Muscle of arm (tissue), 14 donors: Measurements from ENCODE around the gene TMEM25. TPM values are rescaled to one million over a fixed set of nuclear protein-coding genes. Genes with fewer than 3 reads are reported as not detected.
A peak's percentile ranks its signal among the peaks of the same experiment; 100 is the strongest.
"Not testable (repeated sequence)": the region's sequence is repeated elsewhere in the genome, so short reads cannot be mapped to it uniquely, and the experiment has no call there.

Experiments
- DNase-seq: peaks from one replicate; pipeline ENCODE4 v3.0.0-alpha.2; 2013
- long read RNA-seq, 11 donors: transcript quantifications; one replicate each; lab custom pipeline, GENCODE V29; 2026
- polyA plus RNA-seq, 12 donors: library from polyadenylated mRNA; unstranded; fragments of 120-200 nt; gene quantifications; one replicate each; pipeline ENCODE4 v1.2.1, GENCODE V29; 2013; ENCODE audit not compliant: insufficient read length in 12 of 12

The TMEM25 gene
- polyA plus RNA-seq, result 10 to 100 TPM in 11 of 12 donors, not detected in 1; 12.7 to 24.3 (median 18.6) TPM
- long read RNA-seq, donor 1, partial matches to known transcripts, result 18 of 23 reads
- long read RNA-seq, donor 1, other reads (novel, unspliced or antisense), result 0 of 23 reads
- long read RNA-seq, donor 2, partial matches to known transcripts, result 0 of 2 reads
- long read RNA-seq, donor 2, other reads (novel, unspliced or antisense), result 0 of 2 reads
- long read RNA-seq, donor 3, result 0 reads
- long read RNA-seq, donor 4, result 0 reads
- long read RNA-seq, donor 5, result 0 reads
- long read RNA-seq, donor 6, partial matches to known transcripts, result 0 of 5 reads
- long read RNA-seq, donor 6, other reads (novel, unspliced or antisense), result 0 of 5 reads
- long read RNA-seq, donor 7, partial matches to known transcripts, result 0 of 1 reads
- long read RNA-seq, donor 7, other reads (novel, unspliced or antisense), result 0 of 1 reads
- long read RNA-seq, donor 8, partial matches to known transcripts, result 0 of 12 reads
- long read RNA-seq, donor 8, other reads (novel, unspliced or antisense), result 9 of 12 reads
- long read RNA-seq, donor 9, partial matches to known transcripts, result 0 of 1 reads
- long read RNA-seq, donor 9, other reads (novel, unspliced or antisense), result 0 of 1 reads
- long read RNA-seq, donor 10, partial matches to known transcripts, result 6 of 10 reads
- long read RNA-seq, donor 10, other reads (novel, unspliced or antisense), result 0 of 10 reads
- long read RNA-seq, donor 11, partial matches to known transcripts, result 0 of 4 reads
- long read RNA-seq, donor 11, other reads (novel, unspliced or antisense), result 0 of 4 reads

DNA sequence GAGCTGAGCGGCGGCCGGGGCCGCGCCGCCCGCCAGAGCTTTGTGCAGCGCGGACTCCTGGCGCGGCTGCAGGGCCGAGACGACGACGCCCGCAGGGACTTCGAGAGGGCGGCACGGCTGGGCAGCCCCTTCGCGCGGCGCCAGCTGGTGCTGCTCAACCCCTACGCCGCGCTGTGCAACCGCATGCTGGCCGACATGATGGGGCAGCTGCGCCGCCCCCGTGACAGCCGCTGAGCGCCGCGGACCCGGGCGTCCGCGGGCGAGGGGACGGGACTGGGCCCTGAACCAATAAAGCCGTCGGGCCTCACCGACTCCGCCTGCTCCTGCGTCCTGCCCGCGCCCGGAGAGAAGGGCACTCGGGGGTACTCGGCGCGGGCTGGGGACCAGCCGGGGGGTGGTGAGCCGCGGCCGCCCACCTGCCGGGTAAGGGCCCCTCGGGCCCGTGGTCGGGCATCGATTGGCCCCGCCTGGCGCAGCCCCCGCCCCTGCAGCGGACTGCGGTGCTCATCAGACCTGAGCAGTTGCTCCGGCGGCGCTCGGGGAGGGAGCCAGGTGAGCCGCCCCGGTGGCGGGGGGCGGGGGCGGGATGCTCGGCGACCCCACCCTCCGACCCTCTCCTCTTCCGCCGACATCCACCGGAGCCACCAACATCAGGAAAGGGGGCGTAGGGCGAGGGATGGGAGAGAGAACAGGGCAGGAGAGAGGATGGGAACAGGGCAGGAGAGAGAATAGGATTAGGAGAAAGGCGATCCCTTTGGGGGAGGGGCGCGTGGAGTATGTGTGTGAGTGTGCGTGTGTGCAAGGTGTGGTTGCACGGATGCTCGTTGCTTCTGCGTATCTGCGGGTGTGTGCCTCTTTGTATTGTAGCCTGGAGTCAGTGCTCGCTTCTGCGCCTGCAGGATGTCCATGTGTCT is at the start of gene TMEM25:
Gene TMEM25, plus strand, starts transcription at position 510 of the 914 bp plus-strand sequence. CDS start 610 bp downstream, outside the sequence.
- peak; percentile 55 for DNase-seq

DNA sequence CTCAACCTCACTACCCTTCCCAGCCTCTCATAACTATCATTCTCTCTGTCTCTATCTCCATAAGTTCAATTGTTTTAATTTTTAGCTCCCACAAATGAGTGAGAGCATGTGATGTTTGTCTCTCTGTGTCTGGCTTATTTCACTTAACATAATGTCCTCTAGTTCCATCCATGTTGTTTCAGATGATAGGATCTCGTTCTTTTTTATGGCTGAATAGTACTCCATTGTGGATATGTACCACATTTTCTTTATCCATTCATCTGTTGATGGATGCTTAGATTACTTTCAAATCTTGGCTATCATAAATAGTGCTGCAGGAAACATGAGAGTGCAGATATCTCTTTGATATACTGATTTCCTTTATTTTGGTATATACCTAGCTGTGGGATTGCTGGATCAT is 49.8 kb upstream of the TMEM25 start:
- not testable (repeated sequence) for DNase-seq

- DNase-seq, result no peak
These were observed 46.6 kb upstream of the TMEM25 start for GRCh38 chr11:118484405-118484804.

GRCh38 chr11:118485273-118485672 is 45.7 kb upstream of the TMEM25 start:
- no peak for DNase-seq

- DNase-seq, result peak; percentile 84
These were observed 42.4 kb upstream of the TMEM25 start for GRCh38 chr11:118488480-118489109.

- no peak for DNase-seq
These were observed 40.0 kb upstream of the TMEM25 start for GRCh38 chr11:118491041-118491440.

- no peak for DNase-seq
These were observed 33.2 kb upstream of the TMEM25 start for GRCh38 chr11:118497831-118498230.

DNA sequence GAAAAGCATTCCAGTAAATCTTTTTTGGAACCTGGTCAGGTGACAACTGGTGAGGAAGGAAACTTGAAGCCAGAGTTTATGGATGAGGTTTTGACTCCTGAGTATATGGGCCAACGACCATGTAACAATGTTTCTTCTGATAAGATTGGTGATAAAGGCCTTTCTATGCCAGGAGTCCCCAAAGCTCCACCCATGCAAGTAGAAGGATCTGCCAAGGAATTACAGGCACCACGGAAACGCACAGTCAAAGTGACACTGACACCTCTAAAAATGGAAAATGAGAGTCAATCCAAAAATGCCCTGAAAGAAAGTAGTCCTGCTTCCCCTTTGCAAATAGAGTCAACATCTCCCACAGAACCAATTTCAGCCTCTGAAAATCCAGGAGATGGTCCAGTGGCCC is 27.8 kb upstream of the TMEM25 start:
- no peak for DNase-seq

DNA sequence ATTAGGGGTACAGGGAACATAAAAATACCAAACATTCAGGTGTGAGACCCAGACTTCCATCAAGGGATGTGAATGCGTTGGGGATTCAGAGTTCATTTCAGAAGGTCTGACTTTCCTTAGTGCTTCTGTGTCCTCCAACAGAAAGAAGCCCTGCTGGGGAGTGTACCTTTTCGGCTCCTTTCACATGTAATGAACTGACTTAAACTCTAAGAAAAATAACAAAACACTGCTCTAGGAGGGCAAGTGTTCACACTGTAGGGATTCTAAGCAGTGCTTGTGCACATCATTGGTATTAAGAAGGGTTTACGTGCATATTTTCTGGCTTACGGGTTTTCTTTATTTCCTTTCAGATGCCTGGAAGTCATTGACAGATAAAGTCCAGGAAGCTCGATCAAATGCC is 19.4 kb upstream of the TMEM25 start:
- DNase-seq, result no peak

- no peak for DNase-seq
These were observed 16.9 kb upstream of the TMEM25 start for GRCh38 chr11:118514103-118514502.

DNA sequence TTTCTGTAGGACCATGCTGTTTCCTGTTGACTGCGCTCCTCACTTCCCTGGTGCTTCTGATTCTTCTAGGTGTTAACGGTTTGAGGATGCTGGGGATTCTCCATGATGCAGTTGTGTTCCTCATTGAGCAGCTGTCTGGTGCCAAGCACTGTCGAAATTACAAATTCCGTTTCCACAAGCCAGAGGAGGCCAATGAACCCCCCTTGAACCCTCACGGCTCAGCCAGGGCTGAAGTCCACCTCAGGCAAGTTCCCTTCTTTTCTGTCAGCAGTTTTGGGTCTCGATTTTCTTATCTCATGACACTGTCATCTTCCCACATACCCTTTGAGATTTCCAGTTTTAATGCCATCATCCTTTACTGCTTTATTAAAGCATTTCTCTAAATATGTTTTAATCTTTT is 11.4 kb upstream of the TMEM25 start:
- no peak for DNase-seq

DNA sequence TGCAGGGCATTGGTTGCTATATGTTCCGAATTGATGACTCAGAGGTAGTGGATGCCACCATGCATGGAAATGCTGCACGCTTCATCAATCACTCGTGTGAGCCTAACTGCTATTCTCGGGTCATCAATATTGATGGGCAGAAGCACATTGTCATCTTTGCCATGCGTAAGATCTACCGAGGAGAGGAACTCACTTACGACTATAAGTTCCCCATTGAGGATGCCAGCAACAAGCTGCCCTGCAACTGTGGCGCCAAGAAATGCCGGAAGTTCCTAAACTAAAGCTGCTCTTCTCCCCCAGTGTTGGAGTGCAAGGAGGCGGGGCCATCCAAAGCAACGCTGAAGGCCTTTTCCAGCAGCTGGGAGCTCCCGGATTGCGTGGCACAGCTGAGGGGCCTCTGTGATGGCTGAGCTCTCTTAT is 9.1 kb upstream of the TMEM25 start:
- DNase-seq, result no peak

DNA sequence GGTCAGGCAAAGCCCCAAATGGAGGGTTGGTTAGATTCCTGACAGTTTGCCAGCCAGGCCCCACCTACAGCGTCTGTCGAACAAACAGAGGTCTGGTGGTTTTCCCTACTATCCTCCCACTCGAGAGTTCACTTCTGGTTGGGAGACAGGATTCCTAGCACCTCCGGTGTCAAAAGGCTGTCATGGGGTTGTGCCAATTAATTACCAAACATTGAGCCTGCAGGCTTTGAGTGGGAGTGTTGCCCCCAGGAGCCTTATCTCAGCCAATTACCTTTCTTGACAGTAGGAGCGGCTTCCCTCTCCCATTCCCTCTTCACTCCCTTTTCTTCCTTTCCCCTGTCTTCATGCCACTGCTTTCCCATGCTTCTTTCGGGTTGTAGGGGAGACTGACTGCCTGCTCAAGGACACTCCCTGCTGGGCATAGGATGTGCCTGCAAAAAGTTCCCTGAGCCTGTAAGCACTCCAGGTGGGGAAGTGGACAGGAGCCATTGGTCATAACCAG is 8.4 kb upstream of the TMEM25 start:
- no peak for DNase-seq

- no peak for DNase-seq
These were observed 6.6 kb upstream of the TMEM25 start for GRCh38 chr11:118524356-118524755.

DNA sequence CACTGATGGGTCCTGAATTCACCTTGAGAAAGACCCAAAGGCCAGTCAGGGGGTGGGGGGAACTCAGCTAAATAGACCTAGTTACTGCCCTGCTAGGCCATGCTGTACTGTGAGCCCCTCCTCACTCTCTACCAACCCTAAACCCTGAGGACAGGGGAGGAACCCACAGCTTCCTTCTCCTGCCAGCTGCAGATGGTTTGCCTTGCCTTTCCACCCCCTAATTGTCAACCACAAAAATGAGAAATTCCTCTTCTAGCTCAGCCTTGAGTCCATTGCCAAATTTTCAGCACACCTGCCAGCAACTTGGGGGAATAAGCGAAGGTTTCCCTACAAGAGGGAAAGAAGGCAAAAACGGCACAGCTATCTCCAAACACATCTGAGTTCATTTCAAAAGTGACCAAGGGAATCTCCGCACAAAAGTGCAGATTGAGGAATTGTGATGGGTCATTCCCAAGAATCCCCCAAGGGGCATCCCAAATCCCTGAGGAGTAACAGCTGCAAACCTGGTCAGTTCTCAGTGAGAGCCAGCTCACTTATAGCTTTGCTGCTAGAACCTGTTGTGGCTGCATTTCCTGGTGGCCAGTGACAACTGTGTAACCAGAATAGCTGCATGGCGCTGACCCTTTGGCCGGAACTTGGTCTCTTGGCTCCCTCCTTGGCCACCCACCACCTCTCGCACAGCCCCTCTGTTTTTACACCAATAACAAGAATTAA is 6.1 kb upstream of the TMEM25 start:
- DNase-seq, result no peak

DNA sequence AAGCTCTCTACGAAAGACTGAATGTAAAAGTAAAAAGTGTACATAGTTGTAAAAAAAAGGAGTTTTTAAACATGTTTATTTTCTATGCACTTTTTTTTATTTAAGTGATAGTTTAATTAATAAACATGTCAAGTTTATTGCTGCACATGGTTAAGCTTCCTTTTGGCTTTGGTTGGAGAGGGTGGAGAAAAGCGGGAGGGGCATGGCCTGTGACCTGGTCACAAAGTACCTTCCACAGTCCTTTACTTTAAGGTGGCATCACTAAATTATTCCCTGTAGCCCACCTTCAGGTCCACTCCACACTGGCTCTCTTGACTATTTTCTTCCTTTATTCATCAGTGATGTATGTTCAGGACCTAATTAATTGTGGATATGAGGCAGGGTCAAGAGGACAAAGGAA is 4.3 kb upstream of the TMEM25 start:
- DNase-seq, result no peak

- DNase-seq, result no peak
These were observed 3.9 kb upstream of the TMEM25 start, which contains the start of gene TTC36 for GRCh38 chr11:118527109-118527508. TSS of gene TTC36 (plus strand) at chr11:118527474. CDS start at chr11:118527495, 21 bp downstream.

DNA sequence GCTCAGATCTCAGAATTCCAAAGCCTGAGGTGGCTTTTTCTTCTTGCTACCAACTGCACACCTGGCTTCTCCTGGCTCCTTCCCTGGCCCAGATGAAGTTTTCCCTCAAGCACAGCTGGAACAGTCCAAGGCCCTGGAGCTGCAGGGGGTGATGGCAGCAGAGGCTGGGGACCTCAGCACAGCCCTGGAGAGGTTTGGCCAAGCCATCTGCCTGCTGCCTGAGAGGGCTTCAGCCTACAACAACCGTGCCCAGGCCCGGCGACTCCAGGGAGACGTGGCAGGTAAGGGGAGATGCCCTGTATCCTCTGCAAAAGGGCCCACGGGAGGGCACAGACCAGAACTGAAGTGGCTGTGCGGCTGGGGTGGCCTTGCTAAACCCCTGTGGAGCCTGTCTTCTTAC is 2.5 kb upstream of the TMEM25 start:
- no peak for DNase-seq

- DNase-seq, result no peak
These were observed 1.3 kb upstream of the TMEM25 start for GRCh38 chr11:118529584-118530175.

- peak; percentile 29 for DNase-seq
These were observed 761 bp upstream of the TMEM25 start for GRCh38 chr11:118530180-118530682.
